ENCODE results near the gene DZIP3. TPM values are rescaled to one million over a fixed set of nuclear protein-coding genes. Genes with fewer than 3 reads are reported as not detected.

DZIP3 gene
- total and polyA plus RNA-seq, 2 donors (not counting 1 experiment from before 2014, with no cell fraction given) = 6.8 to 11.1 TPM

DNA sequence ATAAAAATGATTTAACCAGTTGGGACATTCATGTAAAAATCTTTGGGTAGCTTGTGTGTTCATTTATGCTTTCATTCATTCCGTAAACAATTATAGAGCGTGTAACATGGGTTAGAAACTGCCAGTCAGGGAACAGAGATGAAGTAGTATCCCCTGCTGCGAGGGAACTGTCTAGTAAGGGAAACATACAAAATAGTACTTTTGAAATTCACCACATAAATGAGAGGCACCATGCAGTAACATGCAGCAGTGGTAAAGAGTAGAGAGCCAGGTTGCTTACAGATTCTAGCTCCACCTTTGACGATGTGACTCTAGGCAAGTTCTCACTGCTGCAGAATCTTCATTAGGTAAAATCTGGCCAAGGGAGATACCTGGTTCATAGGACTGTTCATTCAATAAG is 938 bp downstream of the DZIP3 start:
- Mint-ChIP-seq H3K4me3 (peak overlapping the region; percentile 99), H3K27me3 (no peaks in the 10 kb centered on the region), H3K9me3 (ENCODE audit: insufficient read depth) (no peaks in the 10 kb centered on the region), H3K27ac (peak overlapping the region; percentile 81), H3K4me1 (peaks cover 17% of the 10 kb centered on the region)
- Histone ChIP-seq H4K20me1 (ENCODE audit: control insufficient read depth, insufficient read depth, low read length, poor library complexity, severe bottlenecking) (no peaks in the 10 kb centered on the region), H3K36me3 (replicated peaks in 1 of 2; ENCODE audit: control extremely low read depth in 1 of 2, control insufficient read depth in 1 of 2, extremely low read depth in 1 of 2, insufficient read depth in 2 of 2, low read length in 1 of 2) (no peaks in the 10 kb centered on the region), H2AFZ (ENCODE audit: insufficient read depth, low read depth, low read length, poor library complexity, severe bottlenecking) (peak overlapping the region; percentile 96), H3K4me1 (ENCODE audit: control insufficient read depth in 2 of 2, insufficient read depth in 2 of 2, low read length in 2 of 2) (peaks cover 12 to 16% of the 10 kb centered on the region in 2 donors), H3K9me3 (ENCODE audit: control extremely low read depth in 1 of 3, control insufficient read depth in 2 of 3, insufficient read depth in 1 of 3, low read length in 2 of 3) (no peaks in the 10 kb centered on the region), H3K27ac (ENCODE audit: low read length in 2 of 2) (peak overlapping the region; percentile 96 to 99), H3K9ac (ENCODE audit: low read length) (peak overlapping the region; percentile 99), H3K79me2 (ENCODE audit: control insufficient read depth, insufficient read depth, low read length) (peaks cover 34% of the 10 kb centered on the region), H3K4me2 (replicated peaks; ENCODE audit: low read depth, low read length, poor library complexity, severe bottlenecking) (peak overlapping the region; percentile 82), H3K4me3 (ENCODE audit: control extremely low read depth in 1 of 5, extremely low read depth in 1 of 5, insufficient read depth in 1 of 5, low read depth in 2 of 5, low read length in 4 of 5) (peak overlapping the region in 4 of 5 experiments; percentile 92 to 99 (median 95)), H3K27me3 (replicated peaks in 1 of 4; ENCODE audit: control extremely low read depth in 1 of 4, control insufficient read depth in 3 of 4, insufficient read depth in 4 of 4, low read length in 3 of 4) (no peaks in the 10 kb centered on the region)
- intact Hi-C loops (cut with micrococcal nuclease) = loop anchor here (10.0 kb wide), 1 partner anchor 1156 kb away; no protein-coding TSS in a partner anchor
- no peak for TF ChIP-seq EZH2 (IDR thresholded peaks at IDR 0.05; ENCODE audit: borderline replicate concordance, insufficient read depth, low read depth, low read length, poor library complexity, severe bottlenecking)
- TF ChIP-seq, protein P1, sequence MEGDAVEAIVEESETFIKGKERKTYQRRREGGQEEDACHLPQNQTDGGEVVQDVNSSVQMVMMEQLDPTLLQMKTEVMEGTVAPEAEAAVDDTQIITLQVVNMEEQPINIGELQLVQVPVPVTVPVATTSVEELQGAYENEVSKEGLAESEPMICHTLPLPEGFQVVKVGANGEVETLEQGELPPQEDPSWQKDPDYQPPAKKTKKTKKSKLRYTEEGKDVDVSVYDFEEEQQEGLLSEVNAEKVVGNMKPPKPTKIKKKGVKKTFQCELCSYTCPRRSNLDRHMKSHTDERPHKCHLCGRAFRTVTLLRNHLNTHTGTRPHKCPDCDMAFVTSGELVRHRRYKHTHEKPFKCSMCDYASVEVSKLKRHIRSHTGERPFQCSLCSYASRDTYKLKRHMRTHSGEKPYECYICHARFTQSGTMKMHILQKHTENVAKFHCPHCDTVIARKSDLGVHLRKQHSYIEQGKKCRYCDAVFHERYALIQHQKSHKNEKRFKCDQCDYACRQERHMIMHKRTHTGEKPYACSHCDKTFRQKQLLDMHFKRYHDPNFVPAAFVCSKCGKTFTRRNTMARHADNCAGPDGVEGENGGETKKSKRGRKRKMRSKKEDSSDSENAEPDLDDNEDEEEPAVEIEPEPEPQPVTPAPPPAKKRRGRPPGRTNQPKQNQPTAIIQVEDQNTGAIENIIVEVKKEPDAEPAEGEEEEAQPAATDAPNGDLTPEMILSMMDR (IDR thresholded peaks at IDR 0.05) = no peak
- no peak for ATAC-seq (ENCODE audit: low read depth)
- 40% methylated on average over 2 of the region's 4 CpGs for WGBS (ENCODE audit: insufficient coverage)
- CTCF ChIA-PET = interaction anchor here (1.5 to 3.6 kb wide), 3 partner anchors 8 to 72 kb away, joined by 6 to 15 read pairs (median 8); no protein-coding TSS in a partner anchor
- POLR2A ChIA-PET = interaction anchor here (1.8 kb wide), 1 partner anchor 13 kb away, joined by 16 read pairs; no protein-coding TSS in a partner anchor
- peak; percentile 23 for DNase-seq

DNA sequence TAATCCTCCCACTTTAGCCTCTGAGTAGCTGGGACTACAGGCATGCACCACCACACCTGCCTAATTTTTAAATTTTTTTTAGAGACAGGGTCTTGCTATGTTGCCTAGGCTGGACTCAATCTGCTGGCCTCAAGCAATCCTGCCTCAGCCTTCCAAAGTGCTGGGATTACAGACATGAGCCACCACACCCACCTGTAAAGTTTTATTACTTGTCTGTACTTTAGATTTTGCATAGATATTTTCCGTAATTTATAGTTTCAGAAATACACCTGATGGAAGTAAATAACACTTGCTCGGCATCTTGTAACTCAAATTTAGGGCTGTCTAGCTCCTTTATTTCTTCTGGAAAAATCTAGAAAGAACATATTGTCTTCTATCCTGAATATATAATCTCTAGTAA is 5.8 kb downstream of the DZIP3 start:
- ChIA-PET POLR2A (no interaction called here), CTCF (no interaction called here)
- H3K79me2 ChIP-seq (ENCODE audit: control insufficient read depth, insufficient read depth, low read length) = peaks cover 34% of the 10 kb centered on the region
- DNase-seq (no peak), ATAC-seq (ENCODE audit: low read depth) (no peak)
- Mint-ChIP-seq H3K27me3 (no peaks in the 10 kb centered on the region), H3K4me1 (peaks cover 22% of the 10 kb centered on the region), H3K27ac (no peak overlapping the region), H3K4me3 (no peak overlapping the region), H3K9me3 (ENCODE audit: insufficient read depth) (no peaks in the 10 kb centered on the region)
- peaks cover 19 to 21% of the 10 kb centered on the region in 2 donors for H3K4me1 ChIP-seq (ENCODE audit: control insufficient read depth in 2 of 2, insufficient read depth in 2 of 2, low read length in 2 of 2)
- H3K27ac ChIP-seq (ENCODE audit: low read length in 2 of 2) = no peak overlapping the region
- no peaks in the 10 kb centered on the region for H3K36me3 ChIP-seq (replicated peaks in 1 of 2; ENCODE audit: control extremely low read depth in 1 of 2, control insufficient read depth in 1 of 2, extremely low read depth in 1 of 2, insufficient read depth in 2 of 2, low read length in 1 of 2)
- no peak overlapping the region for H2AFZ ChIP-seq (ENCODE audit: insufficient read depth, low read depth, low read length, poor library complexity, severe bottlenecking)
- H3K4me3 ChIP-seq (ENCODE audit: control extremely low read depth in 1 of 5, extremely low read depth in 1 of 5, insufficient read depth in 1 of 5, low read depth in 2 of 5, low read length in 4 of 5) = no peak overlapping the region
- TF ChIP-seq, protein P1 (IDR thresholded peaks at IDR 0.05) = no peak
- TF ChIP-seq EZH2 (IDR thresholded peaks at IDR 0.05; ENCODE audit: borderline replicate concordance, insufficient read depth, low read depth, low read length, poor library complexity, severe bottlenecking) = no peak
- intact Hi-C loops (cut with micrococcal nuclease) = loop anchor here (10.0 kb wide), 1 partner anchor 1161 kb away; no protein-coding TSS in a partner anchor
- no peak overlapping the region for H3K9ac ChIP-seq (ENCODE audit: low read length)
- no peaks in the 10 kb centered on the region for H4K20me1 ChIP-seq (ENCODE audit: control insufficient read depth, insufficient read depth, low read length, poor library complexity, severe bottlenecking)
- WGBS (ENCODE audit: insufficient coverage) = no CpG with 5 or more reads among the region's 2 CpGs
- no peak overlapping the region for H3K4me2 ChIP-seq (replicated peaks; ENCODE audit: low read depth, low read length, poor library complexity, severe bottlenecking)
- no peaks in the 10 kb centered on the region for H3K9me3 ChIP-seq (ENCODE audit: control extremely low read depth in 1 of 3, control insufficient read depth in 2 of 3, insufficient read depth in 1 of 3, low read length in 2 of 3)
- no peaks in the 10 kb centered on the region for H3K27me3 ChIP-seq (replicated peaks in 1 of 4; ENCODE audit: control extremely low read depth in 1 of 4, control insufficient read depth in 3 of 4, insufficient read depth in 4 of 4, low read length in 3 of 4)
